HG02623 (cell line): Measurements from ENCODE around the gene ZNF473.

ENCODE experiments used
- ATAC-seq: cut with Tn5 transposase; IDR thresholded peaks from one replicate; pipeline ENCODE4 v1.9.1; 2021; ENCODE audit warnings: moderate library complexity; ENCODE audit not compliant: unreplicated experiment

Gene ZNF473

GRCh38 chr19:50003254-50003788, 22.5 kb upstream of the ZNF473 start:
- no peak for ATAC-seq

- no peak for ATAC-seq
Measured at GRCh38 chr19:50003810-50004419, 21.9 kb upstream of the ZNF473 start.

- ATAC-seq: no peak
Measured at GRCh38 chr19:50005428-50005827, 20.4 kb upstream of the ZNF473 start.

GRCh38 chr19:50007170-50007569, 18.6 kb upstream of the ZNF473 start:
- ATAC-seq: no peak

GRCh38 chr19:50007947-50008346, 17.9 kb upstream of the ZNF473 start:
- no peak for ATAC-seq

- ATAC-seq: no peak
Measured at GRCh38 chr19:50008532-50008931, 17.3 kb upstream of the ZNF473 start.

GRCh38 chr19:50016225-50016807, 9.5 kb upstream of the ZNF473 start:
- no peak for ATAC-seq

- ATAC-seq: no peak
Measured at GRCh38 chr19:50020481-50020880, 5.3 kb upstream of the ZNF473 start.

GRCh38 chr19:50022823-50023222, 3.0 kb upstream of the ZNF473 start:
- no peak for ATAC-seq

GRCh38 chr19:50024719-50025021, 1.1 kb upstream of the ZNF473 start:
- no peak for ATAC-seq

GRCh38 chr19:50025022-50025793, 597 bp upstream of the ZNF473 start, which contains the start of gene VRK3:
Gene VRK3, minus strand, starts transcription at chr19:50025372. Its CDS starts 9,210 bp downstream, at chr19:50016162.
- peak; percentile 78 for ATAC-seq

- ATAC-seq: no peak
Measured at GRCh38 chr19:50026550-50026906, 723 bp downstream of the ZNF473 start.

- ATAC-seq: no peak
Measured at GRCh38 chr19:50030225-50030624, 4.4 kb downstream of the ZNF473 start.

GRCh38 chr19:50030937-50031336, 5.1 kb downstream of the ZNF473 start:
- ATAC-seq: no peak

- ATAC-seq: no peak
Measured at GRCh38 chr19:50036908-50037307, 11.1 kb downstream of the ZNF473 start.

GRCh38 chr19:50039968-50040367, 14.2 kb downstream of the ZNF473 start:
- no peak for ATAC-seq

GRCh38 chr19:50040967-50041366, 15.2 kb downstream of the ZNF473 start:
- ATAC-seq: no peak

GRCh38 chr19:50042363-50043024, 16.7 kb downstream of the ZNF473 start:
- ATAC-seq: no peak

- no peak for ATAC-seq
Measured at GRCh38 chr19:50043967-50044366, 18.2 kb downstream of the ZNF473 start.

GRCh38 chr19:50044922-50045321, 19.1 kb downstream of the ZNF473 start:
- no peak for ATAC-seq

GRCh38 chr19:50046649-50047503, 21.1 kb downstream of the ZNF473 start:
- ATAC-seq: no peak
